Liver (tissue), 9 donors: ENCODE results near the gene IL31RA. TPM values are rescaled to one million over a fixed set of nuclear protein-coding genes. Genes with fewer than 3 reads are reported as not detected.

Source experiments
- DNase-seq: peaks from one replicate; pipeline ENCODE4 v3.0.0-alpha.2; 2017; ENCODE audit warnings: low spot score
- H3K27ac ChIP-seq, 2 donors: one replicate each; pipeline ENCODE4 v1.7.0; 2013; ENCODE audit warnings: inconsistent platforms in 2 of 2, low read length in 2 of 2, control low read depth in 1 of 2, low read depth in 1 of 2, mild to moderate bottlenecking in 1 of 2
- H3K27me3 ChIP-seq, 4 donors: one replicate each; pipeline versions ENCODE4 v1.6.1 to v1.7.0; 2013; ENCODE audit warnings: low read length in 3 of 4, inconsistent platforms in 1 of 4, mild to moderate bottlenecking in 1 of 4, moderate library complexity in 1 of 4; ENCODE audit not compliant: control insufficient read depth in 4 of 4, insufficient read depth in 4 of 4
- H3K36me3 ChIP-seq, 4 donors: one replicate each; pipeline versions ENCODE4 v1.6.1 to v1.7.0; 2013; ENCODE audit warnings: low read length in 3 of 4, mild to moderate bottlenecking in 3 of 4, low read depth in 1 of 4, moderate library complexity in 1 of 4; ENCODE audit not compliant: control insufficient read depth in 4 of 4, insufficient read depth in 3 of 4
- H3K4me1 ChIP-seq, 4 donors: one replicate each; pipeline versions ENCODE4 v1.6.1 to v1.7.0; 2013; ENCODE audit warnings: low read length in 3 of 4, mild to moderate bottlenecking in 3 of 4, moderate library complexity in 1 of 4; ENCODE audit not compliant: control insufficient read depth in 4 of 4, insufficient read depth in 4 of 4
- H3K4me3 ChIP-seq, 3 donors: one replicate each; pipeline versions ENCODE4 v1.6.1 to v1.7.0; 2013; ENCODE audit warnings: low read length in 3 of 3, control low read depth in 1 of 3, low read depth in 1 of 3, mild to moderate bottlenecking in 1 of 3
- H3K9ac ChIP-seq, 2 donors: one replicate each; pipeline ENCODE4 v1.7.0; 2013; ENCODE audit warnings: low read length in 2 of 2, mild to moderate bottlenecking in 2 of 2, moderate library complexity in 2 of 2, control low read depth in 1 of 2, low read depth in 1 of 2
- H3K9me3 ChIP-seq, 4 donors: one replicate each; pipeline versions ENCODE4 v1.6.1 to v1.7.0; 2013; ENCODE audit warnings: low read length in 3 of 4; ENCODE audit not compliant: control insufficient read depth in 4 of 4
- EGR1 ChIP-seq, 2 donors: IDR thresholded peaks; 2 replicates each; pipeline ENCODE4 v1.6.1; 2016 to 2018; ENCODE audit warnings: antibody characterized with exemption in 2 of 2, low read depth in 2 of 2
- FOXA1 ChIP-seq: IDR thresholded peaks from 2 replicates; pipeline ENCODE4 v1.6.1; 2016; ENCODE audit warnings: antibody characterized with exemption
- FOXA2 ChIP-seq: IDR thresholded peaks from 2 replicates; pipeline ENCODE4 v1.6.1; 2016; ENCODE audit warnings: antibody characterized with exemption
- GABPA ChIP-seq, 2 donors: IDR thresholded peaks in 1 of 2; conservative IDR thresholded peaks in 1 of 2; 2 replicates each; pipeline ENCODE4 v1.6.1; 2016; ENCODE audit warnings: antibody characterized with exemption in 2 of 2, mild to moderate bottlenecking in 1 of 2, moderate library complexity in 1 of 2
- HNF4A ChIP-seq, 2 donors: conservative IDR thresholded peaks; 2 replicates each; pipeline ENCODE4 v1.6.1; 2016; ENCODE audit warnings: antibody characterized with exemption in 2 of 2, mild to moderate bottlenecking in 2 of 2
- HNF4G ChIP-seq: IDR thresholded peaks from 2 replicates; pipeline ENCODE4 v1.6.1; 2016; ENCODE audit warnings: antibody characterized with exemption
- JUND ChIP-seq, 2 donors: IDR thresholded peaks; 2 replicates each; pipeline ENCODE4 v1.6.1; 2016; ENCODE audit warnings: antibody characterized with exemption in 2 of 2
- NR2F2 ChIP-seq: IDR thresholded peaks from 2 replicates; pipeline ENCODE4 v1.6.1; 2016; ENCODE audit warnings: antibody characterized with exemption
- RAD21 ChIP-seq, 2 donors: IDR thresholded peaks; 2 replicates each; pipeline ENCODE4 v1.6.1; 2016; ENCODE audit warnings: antibody characterized with exemption in 2 of 2, mild to moderate bottlenecking in 2 of 2
- RXRA ChIP-seq, 2 donors: IDR thresholded peaks; 2 replicates each; pipeline ENCODE4 v1.6.1; 2017 to 2018; ENCODE audit warnings: antibody characterized with exemption in 2 of 2, mild to moderate bottlenecking in 1 of 2
- YY1 ChIP-seq: IDR thresholded peaks from 2 replicates; pipeline ENCODE4 v1.6.1; 2016; ENCODE audit warnings: antibody characterized with exemption, mild to moderate bottlenecking
- WGBS: extraction: QIAGEN DNeasy Blood & Tissue Kit; methylation state at CpG from one replicate; pipeline ENCODE4 v1.1.7; 2013; 5-methylcytosine and 5-hydroxymethylcytosine counted together
- polyA plus RNA-seq, 2 donors: library from polyadenylated mRNA; stranded (reverse) in 1 of 2; unstranded in 1 of 2; fragments of 200-250 nt in 1 of 2; fragments of >200 nt in 1 of 2; fragmentation: Nextera tagmentation in 1 of 2; extraction: Ambion mirVana in 1 of 2; gene quantifications; one replicate each; pipeline versions ENCODE4 v1.2.1 to v1.2.3, GENCODE V29; 2013 to 2015
- total RNA-seq, 2 donors: library from RNA; depleted of rRNA; stranded (reverse); fragments of >200 nt; gene quantifications; one replicate each; pipeline ENCODE4 v1.2.3, GENCODE V29; 2014
- TF ChIP-seq, protein P1 (sequence below): IDR thresholded peaks from 2 replicates; pipeline ENCODE4 v1.6.1; 2016; ENCODE audit warnings: antibody characterized with exemption, mild to moderate bottlenecking
- donor health status: healthy.
- donor health status: healthy.
- donor health status: healthy.
- donor health status: healthy.
- donor health status: healthy.

The IL31RA gene
- total and polyA plus RNA-seq, 4 donors, result not detected

DNA sequence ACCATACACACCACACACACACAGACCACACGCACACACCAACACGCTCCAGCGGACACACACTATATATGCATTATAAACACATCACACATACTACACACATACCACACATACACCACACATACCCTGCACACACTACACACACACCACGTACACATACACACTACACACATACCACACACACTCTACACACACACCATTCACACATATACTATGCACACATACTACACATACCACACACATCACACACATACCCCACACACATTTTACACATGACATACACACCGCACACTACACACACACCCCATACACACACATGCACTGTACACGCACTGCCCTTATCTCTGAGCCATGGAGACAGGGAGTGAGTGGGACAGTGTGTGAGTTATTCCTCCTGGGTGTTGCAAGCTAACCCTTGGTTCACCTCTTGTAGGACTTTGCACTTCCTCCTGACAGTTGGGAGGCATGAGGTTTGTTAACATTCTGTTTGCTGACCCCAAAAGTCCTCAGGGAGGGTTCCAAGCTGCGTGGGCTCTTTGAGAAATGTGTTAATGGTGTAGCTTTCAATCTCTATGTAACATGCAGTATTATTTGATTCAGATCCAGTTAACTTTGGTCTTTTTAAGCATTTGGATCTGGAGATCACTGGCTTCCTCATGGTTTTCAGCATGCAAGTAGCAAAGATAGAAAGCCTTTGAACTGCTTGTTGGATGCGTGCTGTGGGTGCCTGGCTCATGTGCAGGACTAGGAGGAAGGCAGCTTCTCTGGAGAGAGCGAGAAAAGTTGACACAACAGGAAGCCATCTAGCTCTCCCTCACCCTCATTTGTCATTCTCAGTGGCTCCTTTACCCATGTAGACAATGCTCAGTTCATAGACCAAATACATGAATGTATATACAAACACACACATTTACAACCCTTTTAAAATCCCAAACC is 13.7 kb downstream of the IL31RA start:
- no peak for DNase-seq

DNA sequence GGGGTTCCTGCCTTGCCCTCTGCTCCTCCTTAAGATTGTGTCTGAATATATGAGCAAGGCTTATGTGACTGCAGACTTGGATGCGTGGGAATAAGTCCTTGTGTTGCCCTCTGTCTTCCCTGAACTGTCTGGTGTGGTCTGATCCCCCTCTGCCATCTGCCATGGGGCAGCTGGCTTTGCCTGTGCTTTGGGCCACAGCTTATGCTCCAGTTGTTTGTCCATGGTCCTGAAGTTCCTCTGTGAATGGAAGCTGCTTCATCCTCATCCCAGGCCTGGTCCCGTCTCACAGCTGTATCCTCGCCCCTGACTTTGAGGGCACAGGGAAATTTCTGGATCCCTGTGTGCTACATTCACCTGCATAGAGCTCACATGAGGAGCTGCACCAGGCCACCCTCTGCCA is 14.7 kb downstream of the IL31RA start:
- no peak for DNase-seq
- Histone ChIP-seq H3K27me3 (no peaks in the 10 kb centered on the region), H3K27ac (no peak overlapping the region), H3K4me3 (no peak overlapping the region), H3K9ac (no peak overlapping the region), H3K4me1 (peaks cover 0 to 6% (median 0%) of the 10 kb centered on the region in 4 donors), H3K36me3 (no peaks in the 10 kb centered on the region), H3K9me3 (no peaks in the 10 kb centered on the region)
- TF ChIP-seq, protein P1, sequence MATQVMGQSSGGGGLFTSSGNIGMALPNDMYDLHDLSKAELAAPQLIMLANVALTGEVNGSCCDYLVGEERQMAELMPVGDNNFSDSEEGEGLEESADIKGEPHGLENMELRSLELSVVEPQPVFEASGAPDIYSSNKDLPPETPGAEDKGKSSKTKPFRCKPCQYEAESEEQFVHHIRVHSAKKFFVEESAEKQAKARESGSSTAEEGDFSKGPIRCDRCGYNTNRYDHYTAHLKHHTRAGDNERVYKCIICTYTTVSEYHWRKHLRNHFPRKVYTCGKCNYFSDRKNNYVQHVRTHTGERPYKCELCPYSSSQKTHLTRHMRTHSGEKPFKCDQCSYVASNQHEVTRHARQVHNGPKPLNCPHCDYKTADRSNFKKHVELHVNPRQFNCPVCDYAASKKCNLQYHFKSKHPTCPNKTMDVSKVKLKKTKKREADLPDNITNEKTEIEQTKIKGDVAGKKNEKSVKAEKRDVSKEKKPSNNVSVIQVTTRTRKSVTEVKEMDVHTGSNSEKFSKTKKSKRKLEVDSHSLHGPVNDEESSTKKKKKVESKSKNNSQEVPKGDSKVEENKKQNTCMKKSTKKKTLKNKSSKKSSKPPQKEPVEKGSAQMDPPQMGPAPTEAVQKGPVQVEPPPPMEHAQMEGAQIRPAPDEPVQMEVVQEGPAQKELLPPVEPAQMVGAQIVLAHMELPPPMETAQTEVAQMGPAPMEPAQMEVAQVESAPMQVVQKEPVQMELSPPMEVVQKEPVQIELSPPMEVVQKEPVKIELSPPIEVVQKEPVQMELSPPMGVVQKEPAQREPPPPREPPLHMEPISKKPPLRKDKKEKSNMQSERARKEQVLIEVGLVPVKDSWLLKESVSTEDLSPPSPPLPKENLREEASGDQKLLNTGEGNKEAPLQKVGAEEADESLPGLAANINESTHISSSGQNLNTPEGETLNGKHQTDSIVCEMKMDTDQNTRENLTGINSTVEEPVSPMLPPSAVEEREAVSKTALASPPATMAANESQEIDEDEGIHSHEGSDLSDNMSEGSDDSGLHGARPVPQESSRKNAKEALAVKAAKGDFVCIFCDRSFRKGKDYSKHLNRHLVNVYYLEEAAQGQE, result peak; percentile 97
- no peak for TF ChIP-seq HNF4A (conservative IDR thresholded peaks at IDR 0.05)
- 96% methylated on average over 3 of the region's 3 CpGs for WGBS

More for the DNA sequence above, 13.7 kb downstream of the IL31RA start:
- no peak overlapping the region for H3K9ac ChIP-seq
- H3K27ac ChIP-seq, result no peak overlapping the region
- TF ChIP-seq RAD21 (IDR thresholded peaks at IDR 0.05) (no peak), HNF4A (conservative IDR thresholded peaks at IDR 0.05) (peak; percentile 56 to 65), RXRA (IDR thresholded peaks at IDR 0.05) (peak; percentile 24 to 53)
- H3K4me3 ChIP-seq, result no peak overlapping the region
- H3K9me3 ChIP-seq, result no peaks in the 10 kb centered on the region
- whole genome bisulfite sequencing, result 77% methylated on average over 9 of the region's 9 CpGs
- no peaks in the 10 kb centered on the region for H3K36me3 ChIP-seq
- no peaks in the 10 kb centered on the region for H3K27me3 ChIP-seq
- peaks cover 0 to 6% (median 0%) of the 10 kb centered on the region in 4 donors for H3K4me1 ChIP-seq

DNA sequence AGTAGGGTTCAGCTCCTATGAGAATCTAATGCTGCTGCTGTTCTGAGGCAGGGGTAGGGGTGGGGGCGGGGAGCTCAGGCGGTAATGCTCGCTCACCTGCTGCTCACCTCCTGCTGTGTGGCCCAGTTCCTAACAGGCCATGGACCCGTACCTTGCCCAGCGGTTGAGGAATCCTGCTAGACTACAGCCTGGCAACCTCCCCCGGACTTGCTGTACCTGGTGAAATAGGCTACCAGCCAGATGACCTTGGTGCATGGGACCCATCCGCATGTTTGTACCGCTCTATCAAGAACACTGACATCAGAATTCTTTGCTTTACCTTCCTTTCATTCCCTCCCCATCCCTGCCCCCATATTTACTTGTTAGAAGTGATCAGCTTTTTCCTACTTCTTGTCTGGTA is 15.3 kb downstream of the IL31RA start:
- WGBS, result 61% methylated on average over 8 of the region's 8 CpGs
- Histone ChIP-seq H3K9ac (no peak overlapping the region), H3K27ac (no peak overlapping the region), H3K4me3 (no peak overlapping the region), H3K9me3 (no peaks in the 10 kb centered on the region), H3K27me3 (no peaks in the 10 kb centered on the region), H3K36me3 (no peaks in the 10 kb centered on the region), H3K4me1 (peaks cover 0 to 6% (median 0%) of the 10 kb centered on the region in 4 donors)
- TF ChIP-seq JUND (IDR thresholded peaks at IDR 0.05) (peak in 1 of 2 donors; percentile 25), EGR1 (IDR thresholded peaks at IDR 0.05; ENCODE audit: low read depth in 2 of 2) (peak in 1 of 2 donors; percentile 21), YY1 (no peak), FOXA2 (no peak), FOXA1 (no peak), GABPA (IDR thresholded peaks at IDR 0.05 in 1 of 2, conservative IDR thresholded peaks at IDR 0.05 in 1 of 2) (no peak), RXRA (IDR thresholded peaks at IDR 0.05) (peak in 1 of 2 donors; percentile 50), NR2F2 (no peak), HNF4G (no peak), HNF4A (conservative IDR thresholded peaks at IDR 0.05) (peak; percentile 12 to 58)
- TF ChIP-seq, protein P1, result no peak
- DNase-seq, result no peak
